Measurements from ENCODE around the gene ISG15.

The ISG15 gene

DNA sequence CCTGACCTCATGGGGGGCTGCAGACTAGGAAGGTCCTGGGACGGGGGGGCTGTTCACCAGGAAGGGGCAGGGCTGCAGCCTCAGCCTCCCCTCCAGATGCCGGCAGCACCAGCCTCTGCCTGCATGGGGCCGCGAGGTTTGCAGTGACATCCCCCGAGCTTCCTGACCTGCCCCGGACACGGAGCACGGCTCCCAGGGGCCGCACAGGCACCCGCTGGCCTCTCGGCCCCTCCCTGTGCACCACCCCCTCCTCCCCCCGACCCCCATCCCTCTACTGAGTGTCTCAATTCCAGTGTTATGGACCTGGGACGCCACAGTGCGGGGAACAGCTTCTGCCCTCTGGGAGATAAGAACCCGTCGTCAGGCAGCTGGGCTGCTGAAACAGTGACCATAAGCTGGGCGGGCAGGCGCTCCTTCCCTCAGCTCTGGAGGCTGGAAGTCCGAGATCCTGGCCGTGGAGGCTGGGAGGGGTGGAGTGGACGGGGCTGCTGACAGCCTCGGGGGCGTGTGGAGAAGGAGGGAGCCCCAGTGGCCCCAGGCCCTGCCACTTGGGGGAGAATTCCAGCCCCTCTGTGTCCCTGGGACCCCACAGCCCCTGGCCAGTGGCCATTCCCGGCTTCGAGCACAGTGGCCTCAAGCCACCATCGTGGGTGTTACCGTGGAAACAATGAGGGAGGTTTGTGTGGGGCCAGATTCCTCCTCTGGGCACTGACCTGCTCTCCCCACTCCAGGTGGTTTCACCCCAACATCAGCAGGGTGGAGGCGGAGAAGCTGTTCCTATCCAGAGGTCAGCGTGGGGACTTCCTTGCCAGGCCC lies 49.3 kb downstream of the ISG15 start:
- no peak for DNase-seq

DNA sequence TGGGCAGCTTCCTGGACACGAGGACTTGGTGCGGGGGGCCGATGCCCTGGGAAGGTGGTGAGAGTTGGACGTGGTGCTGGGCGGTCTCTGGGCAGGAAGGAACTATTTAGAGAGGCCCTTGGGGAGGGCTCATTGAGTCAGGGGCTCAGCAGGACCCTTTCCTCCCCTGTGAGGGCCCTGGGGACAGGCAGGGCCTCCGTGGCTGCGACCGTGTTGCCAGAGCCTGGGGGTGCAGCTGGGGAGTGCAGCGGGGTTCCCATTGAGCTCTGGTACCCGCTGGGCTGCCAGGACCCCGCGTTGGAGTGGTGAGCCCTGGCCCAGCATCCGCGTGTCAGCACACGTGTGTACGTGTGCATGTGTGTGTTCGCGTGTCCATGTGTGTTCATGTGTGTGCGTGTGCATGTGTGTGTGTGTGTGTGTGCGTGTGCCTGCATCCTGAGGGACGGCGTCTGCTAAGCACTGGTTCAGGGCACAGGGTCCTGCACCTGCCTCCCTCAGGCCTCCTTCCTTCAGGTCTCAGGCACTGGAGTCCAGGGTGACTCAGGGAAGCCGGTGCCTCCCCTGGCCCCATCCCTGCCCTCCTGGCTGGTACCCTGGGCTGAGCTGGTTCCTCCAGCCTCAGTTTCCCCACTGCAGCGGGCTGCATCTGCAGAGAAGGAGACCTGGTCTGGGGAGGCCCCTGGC lies 50.1 kb downstream of the ISG15 start:
- no peak for DNase-seq

Measured in NCI-H345 (cell line).